VCaP (cell line): ENCODE results near the gene SGTA.

Source experiments
- H3K27ac ChIP-seq: fragments of 450-650 bp; 2 replicates; pipeline ENCODE4 v1.5.1; 2017
- TF ChIP-seq, protein P1 (sequence below): fragments of 450-650 bp; conservative IDR thresholded peaks from 2 replicates; pipeline ENCODE4 v1.5.1; 2017; ENCODE audit warnings: mild to moderate bottlenecking, moderate library complexity

SGTA gene

DNA sequence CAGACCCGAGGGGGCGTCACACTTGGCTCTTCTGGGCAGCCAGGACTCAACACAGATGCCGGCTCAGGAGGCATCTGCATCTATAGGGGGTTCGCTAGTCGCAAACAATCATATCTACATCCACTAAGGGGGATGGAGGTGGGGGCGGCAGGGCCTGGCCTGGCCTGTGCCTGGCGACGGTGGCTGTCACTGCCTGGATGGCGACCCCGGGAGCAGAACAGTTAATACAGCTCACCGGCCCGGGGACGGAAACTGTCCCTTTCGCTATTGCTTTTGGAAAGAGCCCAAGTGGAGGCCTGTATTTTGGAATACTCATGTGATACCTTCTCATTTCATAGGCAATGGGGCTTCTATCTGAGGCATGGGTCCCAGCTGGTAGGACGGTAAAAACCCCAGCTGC, 17.7 kb downstream of the SGTA start:
- TF ChIP-seq, protein P1, sequence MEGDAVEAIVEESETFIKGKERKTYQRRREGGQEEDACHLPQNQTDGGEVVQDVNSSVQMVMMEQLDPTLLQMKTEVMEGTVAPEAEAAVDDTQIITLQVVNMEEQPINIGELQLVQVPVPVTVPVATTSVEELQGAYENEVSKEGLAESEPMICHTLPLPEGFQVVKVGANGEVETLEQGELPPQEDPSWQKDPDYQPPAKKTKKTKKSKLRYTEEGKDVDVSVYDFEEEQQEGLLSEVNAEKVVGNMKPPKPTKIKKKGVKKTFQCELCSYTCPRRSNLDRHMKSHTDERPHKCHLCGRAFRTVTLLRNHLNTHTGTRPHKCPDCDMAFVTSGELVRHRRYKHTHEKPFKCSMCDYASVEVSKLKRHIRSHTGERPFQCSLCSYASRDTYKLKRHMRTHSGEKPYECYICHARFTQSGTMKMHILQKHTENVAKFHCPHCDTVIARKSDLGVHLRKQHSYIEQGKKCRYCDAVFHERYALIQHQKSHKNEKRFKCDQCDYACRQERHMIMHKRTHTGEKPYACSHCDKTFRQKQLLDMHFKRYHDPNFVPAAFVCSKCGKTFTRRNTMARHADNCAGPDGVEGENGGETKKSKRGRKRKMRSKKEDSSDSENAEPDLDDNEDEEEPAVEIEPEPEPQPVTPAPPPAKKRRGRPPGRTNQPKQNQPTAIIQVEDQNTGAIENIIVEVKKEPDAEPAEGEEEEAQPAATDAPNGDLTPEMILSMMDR, result no peak
- no peak overlapping the region for H3K27ac ChIP-seq

DNA sequence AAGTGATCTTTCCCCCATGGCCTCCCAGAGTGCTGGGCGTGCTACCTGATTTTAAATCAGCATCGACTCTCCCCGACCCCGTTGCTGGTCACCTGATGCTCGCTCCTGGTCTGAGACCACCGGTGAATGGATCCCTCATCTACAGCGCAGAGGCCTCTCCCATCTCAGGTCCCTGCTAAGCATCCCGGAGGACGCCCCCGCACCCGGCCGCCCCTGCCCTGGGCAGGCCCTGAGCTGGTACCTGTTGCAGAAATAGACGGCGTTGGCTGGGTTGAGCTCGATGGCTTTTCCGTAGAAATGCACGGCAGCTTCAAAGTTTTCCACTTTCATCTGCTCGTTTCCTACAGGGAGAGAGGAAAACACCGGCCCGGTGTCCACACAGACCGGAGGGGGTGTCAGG, 18.1 kb downstream of the SGTA start:
- TF ChIP-seq, protein P1, result no peak
- no peak overlapping the region for H3K27ac ChIP-seq

DNA sequence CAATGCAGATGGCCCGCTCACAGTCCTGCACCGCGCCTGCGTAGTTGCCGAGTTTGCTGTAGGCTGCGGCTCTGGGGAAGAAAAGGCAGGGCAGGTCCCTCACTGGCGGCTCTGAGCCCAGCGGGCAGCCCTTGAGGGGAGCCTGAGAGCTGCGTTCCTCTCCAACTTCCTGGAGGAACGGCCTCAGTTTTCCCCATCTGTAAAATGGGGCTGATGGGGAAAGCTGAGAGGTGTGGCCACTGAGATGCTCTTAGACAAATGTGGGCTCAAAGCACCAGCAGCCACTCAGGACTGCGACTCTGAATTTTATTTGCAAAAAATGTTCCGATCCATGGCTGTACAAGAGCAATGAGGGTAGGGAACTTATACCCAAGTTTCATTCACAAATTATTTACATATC, 19.4 kb downstream of the SGTA start:
- no peak overlapping the region for H3K27ac ChIP-seq
- TF ChIP-seq, protein P1, result no peak

DNA sequence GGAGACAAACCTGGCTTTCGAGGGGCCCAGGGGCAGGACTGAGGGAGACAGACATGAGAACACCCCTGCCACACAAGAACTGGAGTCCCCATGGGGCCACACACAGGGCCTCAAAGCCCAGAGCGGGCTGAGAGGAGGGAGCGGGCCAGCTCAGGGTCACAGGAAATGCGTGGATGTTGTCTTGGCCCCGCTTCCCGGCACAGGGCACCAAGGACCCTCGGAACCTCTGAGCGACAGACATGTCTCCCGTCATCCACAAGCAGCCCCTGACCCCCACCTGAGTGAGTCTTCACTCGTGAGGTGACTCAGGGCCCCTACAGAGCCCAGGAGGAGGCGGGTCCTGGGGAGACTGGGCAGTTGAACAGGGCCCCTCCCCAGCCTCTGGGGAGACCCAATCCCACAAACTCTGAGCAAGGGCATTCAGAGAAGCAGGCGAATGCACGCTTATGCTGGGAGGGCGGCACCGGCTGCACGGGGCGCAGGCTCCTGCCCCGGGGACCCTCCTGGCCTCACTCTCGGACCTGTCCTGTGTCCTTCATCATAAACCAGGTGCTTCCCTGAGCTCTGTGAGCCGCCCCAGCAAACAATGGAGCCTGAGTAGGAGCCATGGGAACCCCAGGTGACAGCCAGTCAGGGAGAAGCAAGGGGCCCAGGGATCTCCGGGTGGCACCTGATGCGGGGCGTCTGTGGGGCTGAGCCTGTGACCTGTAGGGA, 20.1 kb downstream of the SGTA start:
- TF ChIP-seq, protein P1, result no peak
- no peak overlapping the region for H3K27ac ChIP-seq

DNA sequence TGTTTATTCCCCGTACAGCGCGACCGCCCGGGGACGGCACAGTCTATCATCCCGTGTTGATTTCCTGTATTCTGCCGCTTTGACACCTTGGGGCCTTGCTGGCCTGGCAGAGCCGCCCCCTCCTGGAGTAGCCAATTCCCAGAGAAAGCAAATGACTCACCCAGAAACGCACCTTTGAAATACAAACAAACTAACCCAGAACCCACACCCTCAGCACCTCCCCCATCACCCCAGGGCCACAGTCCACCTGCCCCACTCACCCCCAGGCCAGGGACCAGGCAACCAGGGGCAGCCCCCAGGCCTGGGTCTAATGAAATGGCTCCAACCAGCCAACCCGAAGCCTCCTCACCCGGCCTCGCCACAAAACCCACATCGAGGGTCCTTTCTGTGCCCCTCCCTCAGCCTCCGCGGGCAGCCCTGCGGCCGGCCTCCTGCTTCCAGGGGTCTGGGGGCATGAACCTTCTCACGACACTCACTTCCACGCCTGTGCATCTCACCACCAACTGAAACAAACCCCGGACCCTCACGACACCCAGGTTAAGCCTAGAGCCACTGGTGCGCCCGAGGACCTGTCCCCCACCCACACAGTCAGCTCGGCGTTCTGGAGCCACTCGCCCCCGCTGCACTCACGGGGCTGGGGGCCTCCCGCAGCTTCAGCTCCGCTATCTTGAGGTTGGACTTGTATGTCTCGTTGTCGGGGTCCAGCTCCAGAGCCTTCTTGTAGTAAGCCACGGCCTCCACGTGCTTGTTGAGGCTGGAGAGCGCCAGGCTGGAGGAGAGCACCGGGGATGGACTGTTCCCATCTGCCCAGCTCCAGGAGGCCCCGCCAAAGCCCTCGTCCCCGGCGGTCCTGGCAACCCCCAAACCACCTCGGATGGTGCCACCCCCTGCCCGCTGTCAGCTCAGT, 20.9 kb downstream of the SGTA start:
- H3K27ac ChIP-seq, result no peak overlapping the region
- TF ChIP-seq, protein P1, result no peak

DNA sequence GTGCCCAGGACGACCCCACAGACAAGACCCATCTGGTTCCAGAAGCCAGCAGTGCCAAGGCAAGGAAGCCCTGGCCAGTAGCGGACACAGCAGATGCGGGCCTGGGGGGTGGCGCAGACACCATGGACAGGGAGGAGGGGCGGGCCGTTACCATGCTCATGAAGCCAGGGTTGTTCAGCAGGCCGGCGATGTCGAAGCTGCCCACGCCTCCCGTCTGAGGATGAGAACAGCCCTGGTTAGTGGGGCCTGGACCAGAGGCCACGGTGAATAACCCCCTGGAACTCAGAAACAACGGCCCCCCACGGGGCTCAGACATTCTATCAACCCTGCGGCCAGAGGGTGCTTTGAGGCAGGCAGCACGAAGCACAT, 21.8 kb downstream of the SGTA start:
- no peak overlapping the region for H3K27ac ChIP-seq
- TF ChIP-seq, protein P1, result no peak

DNA sequence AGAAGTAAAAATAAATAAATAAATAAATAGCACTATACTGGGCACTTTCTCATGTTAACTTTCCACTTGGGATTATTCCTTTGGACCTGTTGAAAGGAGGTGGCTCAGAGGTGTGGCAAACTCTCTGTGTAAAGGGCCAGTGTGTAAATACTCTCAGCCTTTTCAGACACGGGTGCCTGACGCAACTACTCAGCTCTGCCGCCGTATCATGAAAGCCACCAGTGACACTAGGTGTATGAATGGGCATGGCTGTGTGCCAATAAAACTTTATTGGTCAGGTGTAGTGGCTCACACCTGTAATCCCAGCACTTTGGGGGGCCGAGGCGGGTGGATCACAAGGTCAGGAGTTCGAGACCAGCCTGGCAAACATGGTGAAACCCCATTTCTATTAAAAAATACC, 23.1 kb downstream of the SGTA start:
- TF ChIP-seq, protein P1, result no peak
- no peak overlapping the region for H3K27ac ChIP-seq
